Neuronal stem cell (in vitro differentiated cells): Measurements from ENCODE around the gene ALDH3B1.

Source experiments
- DNase-seq: peaks from one replicate; pipeline ENCODE4 v3.0.0-alpha.2; 2013; ENCODE audit warnings: low spot score
- H2AFZ ChIP-seq: one replicate; pipeline ENCODE4 v1.6.1; 2013; ENCODE audit warnings: mild to moderate bottlenecking, low read length, inconsistent platforms
- H2AK5ac ChIP-seq: 2 replicates; pipeline ENCODE4 v1.6.1; 2013; ENCODE audit warnings: low read depth, mild to moderate bottlenecking, inconsistent platforms, low read length, moderate library complexity, mixed read lengths
- H2BK120ac ChIP-seq: 2 replicates; pipeline ENCODE4 v1.6.1; 2013; ENCODE audit warnings: low read depth, mild to moderate bottlenecking, inconsistent platforms, low read length, moderate library complexity, mixed read lengths
- H2BK12ac ChIP-seq: one replicate; pipeline ENCODE4 v1.6.1; 2013; ENCODE audit warnings: low read length, inconsistent platforms
- H2BK15ac ChIP-seq: 2 replicates; pipeline ENCODE4 v1.6.1; 2013; ENCODE audit warnings: mild to moderate bottlenecking, low read length, inconsistent platforms, mixed read lengths
- H2BK5ac ChIP-seq: one replicate; pipeline ENCODE4 v1.6.1; 2013; ENCODE audit warnings: inconsistent platforms, mild to moderate bottlenecking, low read length, moderate library complexity
- H3K14ac ChIP-seq: one replicate; pipeline ENCODE4 v1.6.1; 2013; ENCODE audit warnings: low read length, inconsistent platforms
- H3K18ac ChIP-seq: 2 replicates; pipeline ENCODE4 v1.6.1; 2013; ENCODE audit warnings: low read length, inconsistent platforms
- H3K23ac ChIP-seq: 2 replicates; pipeline ENCODE4 v1.6.1; 2013; ENCODE audit warnings: low read depth, mild to moderate bottlenecking, mixed read lengths, low read length, inconsistent platforms; ENCODE audit not compliant: poor library complexity
- H3K27ac ChIP-seq: replicated peaks from 3 replicates; pipeline ENCODE4 v1.5.1; 2013; ENCODE audit warnings: low read length, inconsistent platforms
- H3K27me3 ChIP-seq, 3 experiments: 2 replicates each; pipeline ENCODE4 v1.6.1; 2013; ENCODE audit warnings: low read length in 3 of 3, mild to moderate bottlenecking in 2 of 3, inconsistent platforms in 1 of 3, low read depth in 1 of 3, mixed read lengths in 1 of 3, moderate library complexity in 1 of 3; ENCODE audit not compliant: control insufficient read depth in 3 of 3, insufficient read depth in 3 of 3
- H3K36me3 ChIP-seq, 2 donors: replicated peaks in 1 of 2; 2 replicates each; pipeline ENCODE4 v1.6.1; 2013; ENCODE audit warnings: low read length in 2 of 2; ENCODE audit not compliant: control insufficient read depth in 2 of 2, insufficient read depth in 2 of 2
- H3K4ac ChIP-seq: 2 replicates; pipeline ENCODE4 v1.6.1; 2013; ENCODE audit warnings: inconsistent platforms, mild to moderate bottlenecking, low read length, moderate library complexity
- H3K4me1 ChIP-seq, 2 donors: 1 replicate in 1 of 2; 2 replicates in 1 of 2; pipeline ENCODE4 v1.6.1; 2013; ENCODE audit warnings: low read length in 2 of 2, low read depth in 1 of 2; ENCODE audit not compliant: control insufficient read depth in 2 of 2, insufficient read depth in 1 of 2
- H3K4me2 ChIP-seq: one replicate; pipeline ENCODE4 v1.6.1; 2013; ENCODE audit warnings: mild to moderate bottlenecking, low read length, inconsistent platforms; ENCODE audit not compliant: insufficient read depth, poor library complexity, severe bottlenecking
- H3K4me3 ChIP-seq, 2 donors: 2 replicates each; pipeline ENCODE4 v1.5.1; 2013; ENCODE audit warnings: low read length in 2 of 2, mild to moderate bottlenecking in 2 of 2, inconsistent platforms in 1 of 2, moderate library complexity in 1 of 2
- H3K79me1 ChIP-seq: one replicate; pipeline ENCODE4 v1.6.1; 2013; ENCODE audit warnings: low read depth, mild to moderate bottlenecking, inconsistent platforms, low read length, moderate library complexity
- H3K9ac ChIP-seq: one replicate; pipeline ENCODE4 v1.6.1; 2013; ENCODE audit warnings: mild to moderate bottlenecking, low read depth, low read length, inconsistent platforms; ENCODE audit not compliant: poor library complexity
- H3K9me3 ChIP-seq, 2 donors: replicated peaks in 1 of 2; 2 replicates each; pipeline versions ENCODE3 to v1.6.1; 2013; ENCODE audit warnings: low read length in 2 of 2, mild to moderate bottlenecking in 2 of 2, inconsistent platforms in 1 of 2, low read depth in 1 of 2, mixed read lengths in 1 of 2, moderate library complexity in 1 of 2; ENCODE audit not compliant: control insufficient read depth in 2 of 2, insufficient read depth in 1 of 2
- H4K8ac ChIP-seq: one replicate; pipeline ENCODE4 v1.6.1; 2013; ENCODE audit warnings: low read depth, mild to moderate bottlenecking, inconsistent platforms, low read length, moderate library complexity
- H4K91ac ChIP-seq: one replicate; pipeline ENCODE4 v1.6.1; 2013; ENCODE audit warnings: low read length, low read depth, mild to moderate bottlenecking, inconsistent platforms; ENCODE audit not compliant: poor library complexity
- WGBS, 2 donors: extraction: QIAGEN DNeasy Blood & Tissue Kit; methylation state at CpG; one replicate each; pipeline ENCODE4 v1.1.7; 2013; ENCODE audit warnings: missing lambda C conversion rate in 2 of 2, mixed read lengths in 1 of 2; ENCODE audit not compliant: insufficient read length in 2 of 2, insufficient replicate concordance in 1 of 2; ENCODE audit errors: extremely low coverage in 2 of 2; 5-methylcytosine and 5-hydroxymethylcytosine counted together

The ALDH3B1 gene

GRCh38 chr11:68030318-68031143 is 20.4 kb downstream of the ALDH3B1 start, which contains the start of gene NDUFS8:
Gene NDUFS8 (plus strand): TSS chr11:68030681. CDS start chr11:68032152, 1,471 bp downstream.
- H2BK12ac ChIP-seq: peak within 1 kb of the TSS; percentile 64
- peak within 1 kb of the TSS; percentile 58 for H3K27ac ChIP-seq
- H3K4me3 ChIP-seq: peak within 1 kb of the TSS; percentile 92 to 98
- H3K9ac ChIP-seq: peak within 1 kb of the TSS; percentile 100
- DNase-seq: peak; percentile 99
- H2BK5ac ChIP-seq: peak within 1 kb of the TSS; percentile 98
- peak within 1 kb of the TSS; percentile 93 for H2BK15ac ChIP-seq
- H3K4me1 ChIP-seq: peaks cover 14% of the 10 kb centered on the region in 2 donors
- H3K27me3 ChIP-seq: no peaks in the 10 kb centered on the region
- no CpG with 5 or more reads among the region's 56 CpGs for WGBS, 2 donors
- peak within 1 kb of the TSS; percentile 95 for H2AK5ac ChIP-seq
- peak within 1 kb of the TSS; percentile 93 for H4K91ac ChIP-seq
- peak within 1 kb of the TSS; percentile 75 for H4K8ac ChIP-seq
- H3K23ac ChIP-seq: peak within 1 kb of the TSS; percentile 99
- peaks cover 18% of the 10 kb centered on the region for H3K79me1 ChIP-seq
- peaks cover 22 to 37% of the 10 kb centered on the region in 2 donors for H3K36me3 ChIP-seq
- peak within 1 kb of the TSS; percentile 61 for H2BK120ac ChIP-seq
- H3K9me3 ChIP-seq: peaks cover 0 to 7% of the 10 kb centered on the region in 2 donors
- H3K4ac ChIP-seq: peak within 1 kb of the TSS; percentile 97
- H3K4me2 ChIP-seq: peak within 1 kb of the TSS; percentile 86
- peak within 1 kb of the TSS; percentile 31 for H3K14ac ChIP-seq
- peak within 1 kb of the TSS; percentile 100 for H3K18ac ChIP-seq
- peak within 1 kb of the TSS; percentile 95 for H2AFZ ChIP-seq

- H3K18ac ChIP-seq: peak overlapping the region; percentile 100
- peak overlapping the region; percentile 100 for H3K9ac ChIP-seq
- H3K79me1 ChIP-seq: peaks cover 19% of the 10 kb centered on the region
- peak overlapping the region; percentile 31 for H3K4ac ChIP-seq
- H3K36me3 ChIP-seq: peaks cover 22 to 35% of the 10 kb centered on the region in 2 donors
- peak overlapping the region; percentile 93 for H2BK15ac ChIP-seq
- no CpG with 5 or more reads among the region's 10 CpGs for WGBS, 2 donors
- peak overlapping the region; percentile 58 for H3K27ac ChIP-seq
- H2AK5ac ChIP-seq: peak overlapping the region; percentile 95
- no peak overlapping the region for H4K91ac ChIP-seq
- DNase-seq: no peak
- H3K4me1 ChIP-seq: peaks cover 14% of the 10 kb centered on the region in 2 donors
- no peaks in the 10 kb centered on the region for H3K27me3 ChIP-seq
- no peak overlapping the region for H4K8ac ChIP-seq
- H2BK120ac ChIP-seq: peak overlapping the region; percentile 61
- peak overlapping the region; percentile 31 for H3K14ac ChIP-seq
- H3K4me3 ChIP-seq: peak overlapping the region; percentile 92 to 98
- peak overlapping the region; percentile 98 for H2BK5ac ChIP-seq
- H3K23ac ChIP-seq: peak overlapping the region; percentile 99
- peak overlapping the region; percentile 95 for H2AFZ ChIP-seq
- peaks cover 0 to 6% of the 10 kb centered on the region in 2 donors for H3K9me3 ChIP-seq
- peak overlapping the region; percentile 64 for H2BK12ac ChIP-seq
- peak overlapping the region; percentile 86 for H3K4me2 ChIP-seq
These were observed 21.0 kb downstream of the ALDH3B1 start for GRCh38 chr11:68031144-68031464.

- no CpG with 5 or more reads among the region's 9 CpGs for WGBS, 2 donors
- Histone ChIP-seq H3K27ac (no peak overlapping the region), H2AK5ac (peak overlapping the region; percentile 28), H3K18ac (no peak overlapping the region), H3K14ac (no peak overlapping the region), H3K4me1 (peaks cover 14% of the 10 kb centered on the region in 2 donors), H2BK15ac (no peak overlapping the region), H2AFZ (no peak overlapping the region), H3K4me3 (peak overlapping the region; percentile 43 to 98), H3K4ac (no peak overlapping the region), H4K8ac (no peak overlapping the region), H4K91ac (no peak overlapping the region), H3K4me2 (no peak overlapping the region), H3K23ac (no peak overlapping the region), H2BK5ac (no peak overlapping the region), H3K79me1 (peaks cover 20% of the 10 kb centered on the region), H3K9ac (peak overlapping the region; percentile 7), H3K36me3 (peaks cover 24 to 42% of the 10 kb centered on the region in 2 donors), H2BK12ac (no peak overlapping the region), H2BK120ac (no peak overlapping the region), H3K27me3 (no peaks in the 10 kb centered on the region), H3K9me3 (peaks cover 0 to 6% of the 10 kb centered on the region in 2 donors)
- no peak for DNase-seq
These were observed 21.9 kb downstream of the ALDH3B1 start for GRCh38 chr11:68032003-68032402.

- no peak overlapping the region for H2BK120ac ChIP-seq
- WGBS, 2 donors: no CpG with 5 or more reads among the region's 29 CpGs
- H3K14ac ChIP-seq: no peak overlapping the region
- no peak overlapping the region for H2BK15ac ChIP-seq
- H2AFZ ChIP-seq: no peak overlapping the region
- no peak overlapping the region for H3K4me3 ChIP-seq
- no peak overlapping the region for H3K4ac ChIP-seq
- H3K4me1 ChIP-seq: peaks cover 15 to 21% of the 10 kb centered on the region in 2 donors
- H2BK5ac ChIP-seq: peak overlapping the region; percentile 13
- H3K27me3 ChIP-seq: no peaks in the 10 kb centered on the region
- H3K9ac ChIP-seq: peak overlapping the region; percentile 21
- H3K79me1 ChIP-seq: peaks cover 20% of the 10 kb centered on the region
- peaks cover 0 to 6% of the 10 kb centered on the region in 2 donors for H3K9me3 ChIP-seq
- H3K18ac ChIP-seq: no peak overlapping the region
- peak overlapping the region; percentile 5 for H3K23ac ChIP-seq
- H3K4me2 ChIP-seq: no peak overlapping the region
- peaks cover 26 to 42% of the 10 kb centered on the region in 2 donors for H3K36me3 ChIP-seq
- no peak overlapping the region for H4K8ac ChIP-seq
- DNase-seq: no peak
- no peak overlapping the region for H4K91ac ChIP-seq
- no peak overlapping the region for H2BK12ac ChIP-seq
- no peak overlapping the region for H2AK5ac ChIP-seq
- H3K27ac ChIP-seq: no peak overlapping the region
These were observed 23.0 kb downstream of the ALDH3B1 start for GRCh38 chr11:68032997-68033707.
